NT2/D1 (cell line): ENCODE data around the gene SMAD6.

ENCODE experiments used
- DNase-seq: peaks from one replicate; pipeline ENCODE4 v3.0.0-alpha.2; 2011; ENCODE audit warnings: low read depth, low spot score
- H3K27me3 ChIP-seq: 2 replicates; pipeline ENCODE4 v1.6.0; 2011; ENCODE audit warnings: mild to moderate bottlenecking; ENCODE audit not compliant: insufficient read length, insufficient read depth
- H3K36me3 ChIP-seq: 2 replicates; pipeline ENCODE4 v1.6.1; 2011; ENCODE audit warnings: mild to moderate bottlenecking, low read length, mixed read lengths; ENCODE audit not compliant: insufficient read depth, insufficient read length
- H3K4me1 ChIP-seq: 2 replicates; pipeline ENCODE4 v1.5.1; 2011; ENCODE audit not compliant: insufficient read depth, insufficient read length
- H3K4me3 ChIP-seq: 2 replicates; pipeline ENCODE4 v1.5.1; 2011; ENCODE audit warnings: low read depth; ENCODE audit not compliant: insufficient read length
- H3K9ac ChIP-seq: 2 replicates; pipeline ENCODE4 v1.6.0; 2011; ENCODE audit warnings: low read depth; ENCODE audit not compliant: insufficient read length
- H3K9me3 ChIP-seq: 2 replicates; pipeline ENCODE4 v1.5.1; 2011; ENCODE audit warnings: mild to moderate bottlenecking, low read length; ENCODE audit not compliant: insufficient read depth
- SUZ12 ChIP-seq: IDR thresholded peaks from 2 replicates; pipeline ENCODE4 v1.6.1; 2011; ENCODE audit not compliant: insufficient read length, insufficient read depth; ENCODE audit errors: extremely low read depth
- YY1 ChIP-seq: IDR thresholded peaks from 2 replicates; pipeline ENCODE4 v1.6.1; 2011; ENCODE audit not compliant: insufficient read length, insufficient read depth
- ZNF274 ChIP-seq: IDR thresholded peaks from 2 replicates; pipeline ENCODE4 v1.6.1; 2011; ENCODE audit warnings: mild to moderate bottlenecking, low read depth, low read length

The SMAD6 gene

DNA sequence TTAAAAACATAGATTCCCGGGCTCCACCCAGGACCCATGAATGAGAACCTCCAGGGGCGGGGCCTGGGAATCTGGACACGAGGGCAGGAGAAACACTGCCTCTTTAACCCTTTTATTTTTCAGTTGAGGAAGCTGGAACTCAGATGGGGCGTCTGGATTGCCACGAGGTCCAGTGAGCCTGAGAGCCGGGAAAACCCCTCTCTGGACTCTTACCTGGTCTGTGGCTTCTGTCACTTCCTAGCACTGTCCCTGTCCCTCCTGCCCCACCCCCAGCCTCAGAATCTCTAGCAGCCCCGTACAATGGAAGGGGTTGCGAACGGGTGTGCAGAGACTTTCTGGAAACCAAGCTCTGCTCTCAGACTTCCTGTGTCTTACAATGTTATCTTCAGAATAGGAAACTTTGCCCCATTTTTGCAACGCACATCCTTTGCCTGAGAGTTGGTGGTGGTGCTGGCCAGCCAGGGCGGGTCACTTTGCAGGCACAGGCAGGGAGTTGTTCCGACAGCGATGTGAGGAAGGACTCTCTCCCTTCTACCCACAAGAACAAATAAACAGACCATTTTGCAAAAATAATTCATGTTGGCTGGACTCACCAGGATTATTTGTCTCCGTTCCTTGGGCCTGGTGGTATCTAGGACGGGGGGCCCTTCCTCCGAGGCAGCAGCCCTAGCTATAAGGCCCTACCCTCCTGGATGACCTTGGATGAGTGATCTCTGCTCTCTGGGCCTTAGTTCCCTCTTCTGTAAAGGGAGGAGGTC is 59.1 kb downstream of the SMAD6 start:
- H3K4me1 ChIP-seq: peaks cover 24% of the 10 kb centered on the region
- no peaks in the 10 kb centered on the region for H3K27me3 ChIP-seq
- no peak for DNase-seq
- H3K9ac ChIP-seq: peak overlapping the region; percentile 11
- H3K4me3 ChIP-seq: no peak overlapping the region
- no peaks in the 10 kb centered on the region for H3K9me3 ChIP-seq
- no peak for TF ChIP-seq ZNF274
- no peak for TF ChIP-seq SUZ12
- TF ChIP-seq YY1: no peak
- peaks cover 32% of the 10 kb centered on the region for H3K36me3 ChIP-seq

DNA sequence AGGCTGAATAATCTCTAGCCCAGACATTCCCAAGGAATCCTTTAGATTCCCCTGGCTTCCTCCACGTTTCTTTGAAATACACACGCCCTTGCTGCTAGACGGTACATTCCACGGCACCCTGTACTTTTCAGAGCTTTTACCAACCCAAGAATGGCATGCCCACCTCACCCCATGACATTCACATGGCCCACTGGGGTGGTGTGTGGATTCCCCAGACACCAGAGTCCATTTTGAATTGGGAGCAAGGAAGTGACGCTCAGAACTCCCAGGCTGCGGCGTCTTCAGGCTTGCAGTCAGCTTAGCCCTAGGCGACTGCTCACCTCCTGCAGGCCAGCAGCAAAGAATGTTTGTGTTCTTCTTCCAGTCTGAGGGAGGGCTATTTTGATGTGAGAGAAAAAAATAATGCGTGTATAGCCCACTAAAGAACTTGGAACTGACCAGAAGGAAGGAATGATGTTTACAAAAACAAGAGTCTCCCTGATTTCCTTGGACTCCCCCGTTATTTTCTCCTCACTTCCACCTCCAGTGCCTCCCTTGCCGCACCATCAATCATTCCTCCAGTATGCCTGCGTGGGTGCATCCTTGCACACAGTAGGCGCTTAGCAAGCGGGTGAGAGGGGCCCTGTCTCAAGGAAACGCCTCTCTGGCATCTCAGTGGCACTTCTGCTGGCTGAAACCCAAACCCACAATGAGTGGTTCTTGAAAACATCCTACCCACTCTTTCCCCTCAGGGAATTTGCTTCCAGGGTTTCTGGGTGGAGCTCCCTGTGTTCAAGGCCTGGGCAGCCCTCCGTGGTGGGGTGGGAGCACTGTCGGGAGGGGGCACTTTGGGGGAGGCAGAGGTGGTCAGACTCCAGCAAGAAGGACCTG is 59.9 kb downstream of the SMAD6 start:
- Histone ChIP-seq H3K27me3 (no peaks in the 10 kb centered on the region), H3K4me1 (peaks cover 20% of the 10 kb centered on the region), H3K36me3 (peaks cover 26% of the 10 kb centered on the region), H3K9ac (no peak overlapping the region), H3K4me3 (no peak overlapping the region), H3K9me3 (no peaks in the 10 kb centered on the region)
- TF ChIP-seq ZNF274: no peak
- no peak for TF ChIP-seq SUZ12
- no peak for TF ChIP-seq YY1
- no peak for DNase-seq

DNA sequence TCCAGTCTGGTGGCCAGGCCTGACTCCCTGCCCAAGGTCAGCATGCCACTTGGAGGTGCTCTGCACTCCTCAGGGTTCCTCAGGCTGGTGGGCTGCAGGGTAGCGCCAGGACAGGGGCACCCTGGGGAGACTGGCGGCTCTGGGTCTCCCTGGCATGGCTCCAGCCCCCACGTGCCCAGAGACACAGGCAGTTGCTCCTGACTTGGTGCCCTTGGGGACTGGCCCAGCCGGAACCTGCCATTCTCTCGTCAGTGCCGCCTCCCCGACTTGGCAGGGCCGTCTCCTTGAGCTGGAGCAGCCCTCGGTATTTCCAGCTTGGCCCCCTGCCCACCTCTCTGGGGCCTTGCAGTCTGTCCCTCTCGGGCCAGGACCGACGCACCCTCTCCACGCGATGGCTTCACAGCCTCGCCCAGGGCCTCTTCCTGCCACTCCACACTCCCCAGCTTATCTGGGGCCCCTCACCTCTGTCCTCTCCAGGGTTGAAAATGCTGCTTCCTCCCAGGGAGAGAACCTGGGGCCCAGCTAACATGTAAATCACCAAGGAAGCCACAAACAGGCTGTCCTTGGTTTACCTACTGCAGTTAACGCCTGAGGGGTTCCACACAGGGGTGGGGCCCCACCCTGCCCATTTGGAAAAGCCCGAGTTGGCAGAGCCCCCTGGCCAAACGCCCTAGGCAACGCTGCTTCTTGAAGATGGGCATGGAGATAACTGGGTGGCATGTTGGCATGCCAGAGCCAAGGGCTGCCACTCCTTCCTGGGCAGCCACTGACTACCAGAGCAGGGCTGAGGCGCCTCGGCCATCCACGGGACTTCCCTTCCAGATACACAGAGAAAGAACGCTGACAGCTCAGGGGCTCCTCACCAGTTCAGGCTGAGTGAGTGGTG is 61.4 kb downstream of the SMAD6 start:
- Histone ChIP-seq H3K36me3 (peaks cover 22% of the 10 kb centered on the region), H3K27me3 (no peaks in the 10 kb centered on the region), H3K4me3 (no peak overlapping the region), H3K9me3 (no peaks in the 10 kb centered on the region), H3K4me1 (peaks cover 17% of the 10 kb centered on the region), H3K9ac (peak overlapping the region; percentile 7)
- no peak for DNase-seq
- TF ChIP-seq YY1 (no peak), ZNF274 (no peak), SUZ12 (no peak)

DNA sequence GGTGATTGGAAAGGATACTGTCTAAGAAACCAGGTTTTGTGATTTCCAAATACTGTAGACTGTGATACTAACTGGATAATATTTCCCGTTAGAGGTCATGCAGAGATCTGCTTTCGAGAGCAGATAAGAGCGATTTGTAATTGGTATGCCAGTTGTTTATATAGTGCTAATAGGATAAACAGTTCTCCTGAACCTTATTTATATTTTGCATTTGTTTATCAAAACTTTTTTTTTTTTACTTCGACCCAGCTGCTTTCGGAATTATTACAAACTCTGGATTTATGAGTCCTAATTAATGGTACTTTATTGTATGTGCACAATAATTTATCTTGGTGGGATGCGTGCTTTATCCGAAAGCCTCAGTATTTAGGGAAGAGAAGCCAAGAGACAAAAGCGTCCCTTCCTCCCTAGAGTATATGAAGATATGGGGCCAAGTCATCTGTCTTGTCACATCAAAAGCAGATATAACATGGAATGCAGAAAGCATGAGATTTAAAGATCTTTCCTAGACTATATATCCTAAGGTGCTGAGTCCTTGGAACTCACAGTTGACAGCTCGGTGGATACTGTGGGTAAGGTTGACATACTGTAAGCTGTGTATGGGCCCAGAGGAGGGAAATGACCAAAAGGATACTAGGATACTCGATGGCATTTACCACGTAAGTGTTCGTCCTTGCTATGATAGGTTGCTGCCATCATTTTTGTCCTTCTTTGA is 62.2 kb downstream of the SMAD6 start:
- H3K4me3 ChIP-seq: no peak overlapping the region
- no peak overlapping the region for H3K9ac ChIP-seq
- peaks cover 27% of the 10 kb centered on the region for H3K36me3 ChIP-seq
- DNase-seq: no peak
- H3K9me3 ChIP-seq: no peaks in the 10 kb centered on the region
- H3K4me1 ChIP-seq: peaks cover 17% of the 10 kb centered on the region
- TF ChIP-seq SUZ12 (no peak), YY1 (no peak), ZNF274 (no peak)
- no peaks in the 10 kb centered on the region for H3K27me3 ChIP-seq

DNA sequence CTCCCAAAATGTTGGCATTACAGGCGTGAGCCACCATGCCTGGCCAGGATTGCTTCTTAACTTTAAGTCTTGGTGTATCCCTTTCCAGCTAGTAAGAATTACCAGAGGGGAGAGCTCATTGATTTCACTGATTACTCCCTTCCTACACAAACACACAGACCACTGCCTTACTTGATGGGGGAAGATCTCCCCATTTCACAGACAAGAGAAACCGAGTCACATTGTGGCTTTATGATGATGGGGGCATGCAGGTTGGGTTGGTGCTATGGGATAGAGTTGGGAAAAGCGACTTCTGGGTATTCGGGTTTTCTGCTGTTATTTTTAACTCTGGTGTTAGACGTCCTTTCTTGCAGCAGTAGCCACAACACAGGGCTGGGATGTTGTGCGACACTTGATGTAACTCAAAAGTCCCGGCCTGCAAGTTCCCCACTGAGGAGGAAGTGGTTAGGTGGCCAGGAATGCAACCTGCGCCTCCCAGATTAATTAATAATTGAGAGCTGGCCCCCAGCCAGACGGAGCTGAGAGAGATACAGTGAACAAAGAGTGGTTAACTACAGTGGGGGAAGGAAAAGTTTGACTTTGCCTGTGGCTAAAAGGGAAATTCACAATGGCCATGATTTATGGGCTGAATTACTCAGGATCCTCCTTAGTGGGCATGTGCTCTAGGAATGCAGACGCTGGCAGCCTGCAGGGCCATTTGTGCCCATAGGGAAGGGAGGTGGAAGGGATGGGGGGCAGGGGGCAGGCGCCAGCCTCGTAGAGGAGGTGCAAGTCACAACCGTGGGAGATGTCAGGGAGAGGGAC is 63.6 kb downstream of the SMAD6 start:
- H3K9me3 ChIP-seq: no peaks in the 10 kb centered on the region
- no peak for TF ChIP-seq YY1
- TF ChIP-seq ZNF274: no peak
- no peak for TF ChIP-seq SUZ12
- no peak overlapping the region for H3K4me3 ChIP-seq
- peaks cover 16% of the 10 kb centered on the region for H3K4me1 ChIP-seq
- H3K36me3 ChIP-seq: peaks cover 22% of the 10 kb centered on the region
- H3K27me3 ChIP-seq: no peaks in the 10 kb centered on the region
- no peak for DNase-seq
- no peak overlapping the region for H3K9ac ChIP-seq
